Testis (tissue), 2 donors: ENCODE data around the gene TM4SF1.

Source experiments
- POLR2A ChIP-seq: fragments of 450-650 bp; IDR thresholded peaks from one replicate; pipeline ENCODE4 v1.6.1; 2017; ENCODE audit warnings: antibody characterized with exemption, mild to moderate bottlenecking, moderate library complexity
- TF ChIP-seq, protein P1 (sequence below), 3 experiments: fragments of 450-650 bp in 2 of 3; fragments of 200-600 bp in 1 of 3; sonication (generic) in 1 of 3; IDR thresholded peaks; one replicate each; pipeline ENCODE4 v1.5.1; 2016 to 2019; ENCODE audit warnings: antibody characterized with exemption in 3 of 3, mild to moderate bottlenecking in 2 of 3, moderate library complexity in 1 of 3

DNA sequence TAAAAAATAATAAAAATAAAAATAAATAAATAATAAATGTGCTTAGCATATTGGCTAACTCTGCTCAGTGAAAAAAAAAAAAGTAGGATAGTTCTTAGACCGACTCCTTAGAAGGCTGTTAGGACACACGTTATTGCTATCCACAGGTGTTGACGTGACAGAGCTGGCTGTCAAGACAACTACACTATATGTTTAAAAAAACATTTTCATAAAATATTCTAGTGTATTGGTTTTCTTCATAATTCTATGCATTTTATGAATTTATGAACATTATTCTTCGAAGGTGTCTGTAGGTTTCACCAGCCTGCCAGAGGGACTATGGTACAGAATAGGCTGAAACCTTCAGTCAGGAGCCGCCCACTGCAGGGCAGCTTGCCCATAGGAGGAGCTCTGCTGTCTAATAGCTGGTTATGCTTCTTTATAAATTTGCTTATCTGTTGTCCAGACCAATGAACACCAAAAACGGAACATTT lies 9.2 kb downstream of the TM4SF1 start:
- TF ChIP-seq POLR2A, result no peak
- TF ChIP-seq, protein P1, sequence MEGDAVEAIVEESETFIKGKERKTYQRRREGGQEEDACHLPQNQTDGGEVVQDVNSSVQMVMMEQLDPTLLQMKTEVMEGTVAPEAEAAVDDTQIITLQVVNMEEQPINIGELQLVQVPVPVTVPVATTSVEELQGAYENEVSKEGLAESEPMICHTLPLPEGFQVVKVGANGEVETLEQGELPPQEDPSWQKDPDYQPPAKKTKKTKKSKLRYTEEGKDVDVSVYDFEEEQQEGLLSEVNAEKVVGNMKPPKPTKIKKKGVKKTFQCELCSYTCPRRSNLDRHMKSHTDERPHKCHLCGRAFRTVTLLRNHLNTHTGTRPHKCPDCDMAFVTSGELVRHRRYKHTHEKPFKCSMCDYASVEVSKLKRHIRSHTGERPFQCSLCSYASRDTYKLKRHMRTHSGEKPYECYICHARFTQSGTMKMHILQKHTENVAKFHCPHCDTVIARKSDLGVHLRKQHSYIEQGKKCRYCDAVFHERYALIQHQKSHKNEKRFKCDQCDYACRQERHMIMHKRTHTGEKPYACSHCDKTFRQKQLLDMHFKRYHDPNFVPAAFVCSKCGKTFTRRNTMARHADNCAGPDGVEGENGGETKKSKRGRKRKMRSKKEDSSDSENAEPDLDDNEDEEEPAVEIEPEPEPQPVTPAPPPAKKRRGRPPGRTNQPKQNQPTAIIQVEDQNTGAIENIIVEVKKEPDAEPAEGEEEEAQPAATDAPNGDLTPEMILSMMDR (IDR thresholded peaks at IDR 0.05), result no peak
